Naive thymus-derived CD4-positive, alpha-beta T cell (primary cell): Measurements from ENCODE around the gene MED13L. TPM values are rescaled to one million over a fixed set of nuclear protein-coding genes. Genes with fewer than 3 reads are reported as not detected.
A peak's percentile ranks its signal among the peaks of the same experiment; 100 is the strongest.

Experiments used
- ATAC-seq: fragments of 150-1000 bp; cut with Tn5 transposase; 2 replicates; pipeline ENCODE4 v1.10.0; 2021; ENCODE audit warnings: mild to moderate bottlenecking, moderate library complexity
- CTCF ChIA-PET: fragments of 350-600 bp; sonication (Branson Sonifier 250); formaldehyde crosslinking; loops from one replicate; lab custom pipeline; 2021; ENCODE audit warnings: antibody characterized with exemption; lab: Charles Lee
- POLR2A ChIA-PET: fragments of 350-600 bp; sonication (Branson Sonifier 250); formaldehyde crosslinking; loops from one replicate; lab custom pipeline; 2021; ENCODE audit warnings: antibody characterized with exemption, inconsistent platforms; lab: Charles Lee
- DNase-seq, 9 donors: peaks; one replicate each; pipeline versions ENCODE4 v3.0.0 to v3.0.0-alpha.2; 2020 to 2022; ENCODE audit warnings: mixed read lengths in 1 of 9
- H3K27ac ChIP-seq: one replicate; pipeline ENCODE4 v1.7.0; 2013; ENCODE audit warnings: mild to moderate bottlenecking, low read depth, low read length, moderate library complexity
- H3K27me3 ChIP-seq, 2 donors: one replicate each; pipeline ENCODE4 v1.7.0; 2013; ENCODE audit warnings: low read length in 2 of 2, mild to moderate bottlenecking in 2 of 2, moderate library complexity in 2 of 2; ENCODE audit not compliant: control insufficient read depth in 2 of 2, insufficient read depth in 2 of 2
- H3K36me3 ChIP-seq, 3 experiments: 1 replicate in 2 of 3; 2 replicates in 1 of 3; pipeline ENCODE4 v1.7.0; 2013; ENCODE audit warnings: low read length in 3 of 3, mild to moderate bottlenecking in 3 of 3, moderate library complexity in 1 of 3; ENCODE audit not compliant: insufficient read depth in 3 of 3, control insufficient read depth in 2 of 3
- H3K4me1 ChIP-seq, 2 donors: one replicate each; pipeline ENCODE4 v1.7.0; 2013; ENCODE audit warnings: low read length in 2 of 2, mild to moderate bottlenecking in 2 of 2, moderate library complexity in 1 of 2; ENCODE audit not compliant: control insufficient read depth in 2 of 2, insufficient read depth in 2 of 2
- H3K4me3 ChIP-seq: 2 replicates; pipeline ENCODE4 v1.7.0; 2013; ENCODE audit warnings: mild to moderate bottlenecking, low read length
- H3K9me3 ChIP-seq, 3 experiments: 1 replicate in 2 of 3; 2 replicates in 1 of 3; pipeline ENCODE4 v1.7.0; 2013; ENCODE audit warnings: low read length in 3 of 3; ENCODE audit not compliant: control insufficient read depth in 2 of 3
- H3K27ac Mint-ChIP-seq, 9 donors: one replicate each; pipeline ENCODE4 v1.8.0; 2020 to 2022; ENCODE audit warnings: mixed read lengths in 9 of 9, mild to moderate bottlenecking in 8 of 9, moderate library complexity in 5 of 9, inconsistent platforms in 2 of 9
- H3K27me3 Mint-ChIP-seq, 5 donors: one replicate each; pipeline ENCODE4 v1.8.0; 2021 to 2022; ENCODE audit warnings: mixed read lengths in 5 of 5, mild to moderate bottlenecking in 1 of 5
- H3K36me3 Mint-ChIP-seq, 5 donors: one replicate each; pipeline ENCODE4 v1.8.0; 2020 to 2022; ENCODE audit warnings: mixed read lengths in 5 of 5, mild to moderate bottlenecking in 3 of 5, inconsistent platforms in 1 of 5
- H3K4me1 Mint-ChIP-seq, 7 donors: one replicate each; pipeline ENCODE4 v1.8.0; 2020 to 2022; ENCODE audit warnings: mixed read lengths in 7 of 7, mild to moderate bottlenecking in 3 of 7, inconsistent platforms in 1 of 7
- H3K4me3 Mint-ChIP-seq, 10 donors: one replicate each; pipeline ENCODE4 v1.8.0; 2020 to 2022; ENCODE audit warnings: mild to moderate bottlenecking in 10 of 10, mixed read lengths in 10 of 10, moderate library complexity in 6 of 10, inconsistent platforms in 2 of 10
- H3K9me3 Mint-ChIP-seq, 11 donors: one replicate each; pipeline ENCODE4 v1.8.0; 2020 to 2022; ENCODE audit warnings: mixed read lengths in 11 of 11, mild to moderate bottlenecking in 4 of 11, inconsistent platforms in 1 of 11, moderate library complexity in 1 of 11
- intact Hi-C, 2 donors: fragments of 100-400 bp; cut with micrococcal nuclease; formaldehyde crosslinking; loops; one replicate each; pipeline ENCODE4 v1.15.1; 2023
- polyA plus RNA-seq, 2 donors: library from polyadenylated mRNA; unstranded; fragments of 300-500 nt; fragmentation: Illumina TruSeq; gene quantifications; one replicate each; pipeline ENCODE4 v1.2.3, GENCODE V29; 2021
- total RNA-seq, 6 experiments: library from RNA in 5 of 6; stranded (reverse) in 5 of 6; gene quantifications; 1 replicate in 5 of 6; 2 replicates in 1 of 6; pipeline ENCODE4 v1.2.3 and lab custom pipeline; 2021 to 2026

Gene MED13L
- total and polyA plus RNA-seq, 7 experiments from 2014 or later, result 8.3 to 283 (median 155) TPM

DNA sequence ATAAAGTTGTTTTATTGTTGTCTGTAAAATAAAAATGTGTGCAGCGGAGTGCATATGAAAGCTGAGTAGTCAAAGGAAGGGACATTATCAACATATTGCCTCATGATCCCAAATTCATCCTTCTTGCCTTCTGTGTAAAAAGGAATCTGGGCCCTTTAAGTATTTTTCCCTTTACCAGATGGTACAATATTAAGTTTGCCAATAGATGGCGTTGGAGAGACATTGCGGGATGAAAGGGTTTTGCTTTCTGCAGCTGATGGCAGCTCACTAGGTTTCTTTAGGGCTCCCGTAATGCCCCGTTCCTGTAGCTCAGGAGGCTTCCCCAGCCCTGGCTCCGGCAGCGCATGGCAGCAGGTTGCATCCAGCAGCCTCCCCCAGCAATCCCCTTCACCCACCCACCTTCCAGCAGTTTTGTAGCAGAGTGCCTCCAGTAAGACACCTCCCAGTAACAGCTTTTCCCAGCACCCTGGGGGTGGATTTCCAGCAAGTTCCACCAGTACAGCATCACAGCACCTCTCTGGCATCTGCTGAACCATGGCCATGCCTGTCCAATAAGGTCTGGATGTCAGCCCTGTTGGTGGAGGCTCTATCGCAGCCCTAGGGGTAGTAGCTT, 354.4 kb downstream of the MED13L start:
- no peaks in the 10 kb centered on the region for H3K27me3 ChIP-seq
- peaks cover 3 to 36% (median 8%) of the 10 kb centered on the region in 11 donors for H3K9me3 Mint-ChIP-seq
- ChIA-PET CTCF (interaction anchor here (0.6 kb wide), 1 partner anchor 34 kb away, joined by 7 read pairs; no protein-coding TSS in a partner anchor), POLR2A (no interaction called here)
- H3K4me1 ChIP-seq, result no peaks in the 10 kb centered on the region
- no peak for ATAC-seq
- H3K27ac Mint-ChIP-seq, result no peak overlapping the region
- no peak overlapping the region for H3K4me3 Mint-ChIP-seq
- H3K36me3 ChIP-seq, result no peaks in the 10 kb centered on the region
- H3K36me3 Mint-ChIP-seq, result peaks cover 0 to 9% (median 0%) of the 10 kb centered on the region in 5 donors
- H3K9me3 ChIP-seq, result peaks cover 0 to 14% (median 0%) of the 10 kb centered on the region in 3 experiments
- intact Hi-C loops, result no loop called here
- no peak overlapping the region for H3K4me3 ChIP-seq
- peaks cover 19 to 61% (median 41%) of the 10 kb centered on the region in 5 donors for H3K27me3 Mint-ChIP-seq
- H3K27ac ChIP-seq, result no peak overlapping the region
- H3K4me1 Mint-ChIP-seq, result peaks cover 0 to 1% (median 0%) of the 10 kb centered on the region in 7 donors
- no peak for DNase-seq

DNA sequence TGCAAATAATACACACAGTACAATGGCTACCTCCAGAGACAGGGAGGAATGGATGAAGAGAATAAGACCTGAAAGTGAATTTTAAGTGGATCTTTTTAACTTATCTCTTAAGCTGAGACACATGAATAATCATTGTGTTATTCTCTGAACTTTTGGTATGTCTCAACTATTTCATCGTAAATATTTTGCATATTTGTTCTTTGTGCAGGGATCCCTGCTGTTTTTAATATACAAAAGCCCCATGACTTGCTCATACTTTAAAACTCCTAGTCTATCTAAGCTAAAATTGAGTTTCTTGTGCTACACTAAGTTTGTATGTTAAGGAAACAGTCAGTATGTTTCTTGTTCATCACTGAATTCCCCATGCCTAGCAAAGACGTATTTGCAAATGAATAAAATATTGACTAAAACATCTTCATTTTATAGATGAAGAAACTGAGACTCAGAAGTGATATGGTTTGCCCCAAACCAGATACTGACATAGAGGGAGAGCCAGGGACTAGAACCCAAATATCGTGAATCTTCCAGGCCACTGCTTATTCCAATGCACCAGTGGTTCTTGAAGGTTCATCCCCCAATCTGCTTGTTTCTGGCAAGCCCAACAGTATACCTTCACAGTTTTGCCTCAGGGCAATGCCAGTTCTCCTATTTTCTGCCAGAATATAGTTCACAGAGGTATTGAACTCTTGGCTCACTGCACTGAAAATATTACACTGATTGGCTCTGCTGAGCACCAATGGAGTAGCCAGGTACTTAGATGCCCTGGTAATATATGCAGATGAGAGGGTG, 356.9 kb downstream of the MED13L start:
- H3K36me3 ChIP-seq, result no peaks in the 10 kb centered on the region
- H3K27ac ChIP-seq, result no peak overlapping the region
- no peak for ATAC-seq
- H3K27me3 ChIP-seq, result no peaks in the 10 kb centered on the region
- intact Hi-C loops, result no loop called here
- H3K4me1 Mint-ChIP-seq, result peaks cover 0 to 5% (median 0%) of the 10 kb centered on the region in 7 donors
- peaks cover 38 to 67% (median 52%) of the 10 kb centered on the region in 5 donors for H3K27me3 Mint-ChIP-seq
- H3K4me3 Mint-ChIP-seq, result peak overlapping the region in 1 of 10 donors; percentile 45
- no peak for DNase-seq
- H3K4me1 ChIP-seq, result no peaks in the 10 kb centered on the region
- H3K36me3 Mint-ChIP-seq, result peaks cover 0 to 9% (median 0%) of the 10 kb centered on the region in 5 donors
- H3K9me3 Mint-ChIP-seq, result peaks cover 3 to 36% (median 8%) of the 10 kb centered on the region in 11 donors
- no peak overlapping the region for H3K4me3 ChIP-seq
- H3K27ac Mint-ChIP-seq, result no peak overlapping the region
- CTCF ChIA-PET, result no interaction called here
- peaks cover 0 to 14% (median 0%) of the 10 kb centered on the region in 3 experiments for H3K9me3 ChIP-seq
- POLR2A ChIA-PET, result no interaction called here

DNA sequence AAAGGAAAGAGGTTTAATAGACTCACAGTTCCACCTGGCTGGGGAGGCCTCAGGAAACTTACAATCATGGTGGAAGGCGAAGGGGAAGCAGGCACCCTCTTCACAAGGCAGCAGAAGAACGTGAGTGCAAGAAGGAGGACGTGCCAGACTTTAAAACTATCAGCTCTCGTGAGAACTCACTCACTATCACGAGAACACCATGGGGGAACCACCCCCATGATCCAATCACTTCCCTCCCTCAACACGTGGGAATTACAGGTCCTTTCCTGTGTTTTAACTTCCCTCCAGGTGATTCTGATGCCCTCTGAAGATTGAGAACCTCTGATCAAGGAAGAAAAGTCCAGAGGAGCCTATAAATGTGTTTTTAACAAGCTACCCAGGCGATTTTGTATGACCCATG, 358.7 kb downstream of the MED13L start:
- H3K9me3 Mint-ChIP-seq, result peaks cover 3 to 30% (median 8%) of the 10 kb centered on the region in 11 donors
- DNase-seq (no peak), ATAC-seq (no peak)
- H3K9me3 ChIP-seq, result peaks cover 0 to 13% (median 0%) of the 10 kb centered on the region in 3 experiments
- H3K4me1 ChIP-seq, result no peaks in the 10 kb centered on the region
- H3K27ac ChIP-seq, result no peak overlapping the region
- H3K4me3 ChIP-seq, result no peak overlapping the region
- no peak overlapping the region for H3K4me3 Mint-ChIP-seq
- peaks cover 0 to 5% (median 0%) of the 10 kb centered on the region in 7 donors for H3K4me1 Mint-ChIP-seq
- peaks cover 0 to 9% (median 0%) of the 10 kb centered on the region in 5 donors for H3K36me3 Mint-ChIP-seq
- intact Hi-C loops, result loop anchor here (2.0 to 5.0 kb wide), 3 partner anchors 1411 to 1951 kb away; partner anchors contain the start of gene RBM19 (in 1 of the 2)
- H3K27ac Mint-ChIP-seq, result no peak overlapping the region
- no peaks in the 10 kb centered on the region for H3K36me3 ChIP-seq
- ChIA-PET CTCF (interaction anchor here (1.0 kb wide), 1 partner anchor 1256 kb away, joined by 6 read pairs; no protein-coding TSS in a partner anchor), POLR2A (no interaction called here)
- H3K27me3 ChIP-seq, result no peaks in the 10 kb centered on the region
- peaks cover 46 to 67% (median 54%) of the 10 kb centered on the region in 5 donors for H3K27me3 Mint-ChIP-seq

DNA sequence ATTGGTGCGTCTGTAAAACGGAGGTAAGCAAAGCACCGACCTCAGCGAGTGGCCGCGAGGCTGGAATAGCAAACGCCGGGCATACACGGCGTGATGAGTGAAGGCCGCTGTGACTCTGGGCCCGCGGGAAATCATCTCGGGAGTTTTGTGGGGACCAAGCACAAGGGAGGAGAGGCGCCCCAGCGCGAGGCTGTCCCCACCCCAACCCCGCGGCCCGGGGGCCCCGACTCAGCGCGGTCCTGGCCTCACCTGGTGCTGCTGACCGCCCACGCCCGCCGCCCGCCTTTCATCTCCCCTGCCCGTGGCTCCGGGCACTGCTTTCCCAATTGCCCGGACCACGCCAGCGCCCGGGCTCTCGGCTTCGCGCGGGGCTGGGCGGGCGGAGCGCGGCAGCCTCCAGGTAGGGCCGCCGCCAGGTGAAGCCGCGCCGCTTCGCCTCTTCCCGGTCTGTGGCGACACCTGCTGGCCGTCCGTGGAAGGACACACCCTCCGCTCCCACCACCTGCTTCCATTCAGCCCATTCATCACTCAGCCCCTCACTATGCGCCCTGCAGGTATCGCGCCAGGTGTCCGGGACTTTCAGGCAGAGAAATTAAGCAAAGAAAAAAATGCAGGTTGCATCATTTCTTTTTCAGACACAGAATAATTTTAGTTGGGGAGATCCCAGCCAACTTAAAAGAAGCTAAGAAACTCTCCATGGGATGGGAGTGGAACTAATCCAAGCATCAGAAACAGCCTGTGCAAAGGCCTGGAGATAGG, 360.4 kb downstream of the MED13L start:
- Histone ChIP-seq H3K27me3 (no peaks in the 10 kb centered on the region), H3K9me3 (no peaks in the 10 kb centered on the region), H3K4me3 (no peak overlapping the region), H3K36me3 (no peaks in the 10 kb centered on the region), H3K27ac (no peak overlapping the region), H3K4me1 (no peaks in the 10 kb centered on the region)
- DNase-seq (peak; percentile 32 to 77 (median 64)), ATAC-seq (peak; percentile 85)
- Mint-ChIP-seq H3K9me3 (peaks cover 0 to 14% (median 1%) of the 10 kb centered on the region in 11 donors), H3K36me3 (peaks cover 0 to 2% (median 0%) of the 10 kb centered on the region in 5 donors), H3K4me3 (peak overlapping the region in 7 of 10 donors; percentile 2 to 65 (median 16)), H3K4me1 (peaks cover 0 to 5% (median 0%) of the 10 kb centered on the region in 7 donors), H3K27ac (no peak overlapping the region), H3K27me3 (peaks cover 49 to 67% (median 58%) of the 10 kb centered on the region in 5 donors)
- intact Hi-C loops, result loop anchor here (1.0 to 5.0 kb wide), 3 partner anchors 1255 to 1950 kb away; partner anchors contain the start of gene RBM19 (in 1 of the 2)
- ChIA-PET CTCF (interaction anchor here (0.6 to 1.3 kb wide), 3 partner anchors 739 to 1937 kb away, joined by 3 to 7 read pairs (median 4); no protein-coding TSS in a partner anchor), POLR2A (no interaction called here)

DNA sequence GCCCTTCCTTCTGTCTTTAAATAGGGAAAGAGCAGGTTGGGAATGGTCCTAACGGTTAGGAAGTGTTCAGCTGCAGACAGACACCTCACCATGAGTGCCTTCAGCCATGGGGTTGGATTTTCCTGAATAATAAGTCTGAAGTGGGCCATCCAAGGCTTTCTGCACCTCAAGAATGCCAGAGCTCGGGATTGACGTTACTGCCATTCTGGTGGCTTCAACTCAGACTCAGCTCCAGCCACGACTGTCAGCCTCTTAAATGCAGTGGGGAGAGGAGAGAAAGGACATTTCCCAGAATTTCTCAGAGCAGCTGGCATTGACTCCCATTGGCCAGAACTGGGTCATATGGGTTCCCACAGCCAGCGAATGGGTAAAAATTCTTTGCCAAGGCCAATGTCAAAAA, 363.4 kb downstream of the MED13L start:
- Mint-ChIP-seq H3K4me1 (peaks cover 0 to 5% (median 0%) of the 10 kb centered on the region in 7 donors), H3K27ac (no peak overlapping the region), H3K27me3 (peaks cover 41 to 54% (median 44%) of the 10 kb centered on the region in 5 donors), H3K9me3 (no peaks in the 10 kb centered on the region), H3K36me3 (no peaks in the 10 kb centered on the region), H3K4me3 (no peak overlapping the region)
- Histone ChIP-seq H3K36me3 (no peaks in the 10 kb centered on the region), H3K9me3 (no peaks in the 10 kb centered on the region), H3K27me3 (no peaks in the 10 kb centered on the region), H3K4me1 (no peaks in the 10 kb centered on the region), H3K4me3 (no peak overlapping the region), H3K27ac (no peak overlapping the region)
- DNase-seq (no peak), ATAC-seq (no peak)
- CTCF ChIA-PET, result no interaction called here
- POLR2A ChIA-PET, result no interaction called here
- intact Hi-C loops, result no loop called here

DNA sequence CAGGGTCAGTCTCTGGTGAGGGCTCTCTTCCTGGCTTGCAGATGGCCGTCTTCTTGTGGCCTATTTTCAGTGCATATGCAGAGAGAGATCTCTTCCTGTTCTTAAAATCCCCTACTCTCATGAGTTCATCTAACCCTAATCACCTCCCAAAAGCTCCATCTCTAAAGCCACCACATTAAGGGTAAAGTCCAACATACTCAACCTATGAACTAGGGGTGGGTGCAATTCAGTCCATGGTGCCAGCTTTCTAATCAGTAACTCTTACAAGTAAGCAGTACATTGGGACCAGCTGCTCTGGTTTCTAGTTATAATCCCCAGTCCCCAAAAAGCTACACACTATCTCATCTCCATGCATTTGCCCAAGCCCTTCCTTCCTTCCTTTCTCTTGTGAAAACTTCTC, 365.1 kb downstream of the MED13L start:
- Mint-ChIP-seq H3K4me1 (peaks cover 0 to 4% (median 0%) of the 10 kb centered on the region in 7 donors), H3K4me3 (no peak overlapping the region), H3K36me3 (no peaks in the 10 kb centered on the region), H3K9me3 (no peaks in the 10 kb centered on the region), H3K27me3 (peaks cover 27 to 49% (median 34%) of the 10 kb centered on the region in 5 donors), H3K27ac (no peak overlapping the region)
- intact Hi-C loops, result no loop called here
- Histone ChIP-seq H3K27ac (no peak overlapping the region), H3K9me3 (no peaks in the 10 kb centered on the region), H3K4me1 (no peaks in the 10 kb centered on the region), H3K36me3 (no peaks in the 10 kb centered on the region), H3K4me3 (no peak overlapping the region), H3K27me3 (no peaks in the 10 kb centered on the region)
- CTCF ChIA-PET, result interaction anchor here (0.6 kb wide), 1 partner anchor 1390 kb away, joined by 4 read pairs; no protein-coding TSS in a partner anchor
- DNase-seq (no peak), ATAC-seq (no peak)
- POLR2A ChIA-PET, result no interaction called here
